RKO (cell line): Measurements from ENCODE around the gene PRKCA.
A peak's percentile ranks its signal among the peaks of the same experiment; 100 is the strongest.
"Not testable (repeated sequence)": the region's sequence is repeated elsewhere in the genome, so short reads cannot be mapped to it uniquely, and the experiment has no call there.

Experiments used
- DNase-seq: peaks from one replicate; pipeline ENCODE4 v3.0.0-alpha.2; 2016; ENCODE audit warnings: low spot score

PRKCA gene

DNA sequence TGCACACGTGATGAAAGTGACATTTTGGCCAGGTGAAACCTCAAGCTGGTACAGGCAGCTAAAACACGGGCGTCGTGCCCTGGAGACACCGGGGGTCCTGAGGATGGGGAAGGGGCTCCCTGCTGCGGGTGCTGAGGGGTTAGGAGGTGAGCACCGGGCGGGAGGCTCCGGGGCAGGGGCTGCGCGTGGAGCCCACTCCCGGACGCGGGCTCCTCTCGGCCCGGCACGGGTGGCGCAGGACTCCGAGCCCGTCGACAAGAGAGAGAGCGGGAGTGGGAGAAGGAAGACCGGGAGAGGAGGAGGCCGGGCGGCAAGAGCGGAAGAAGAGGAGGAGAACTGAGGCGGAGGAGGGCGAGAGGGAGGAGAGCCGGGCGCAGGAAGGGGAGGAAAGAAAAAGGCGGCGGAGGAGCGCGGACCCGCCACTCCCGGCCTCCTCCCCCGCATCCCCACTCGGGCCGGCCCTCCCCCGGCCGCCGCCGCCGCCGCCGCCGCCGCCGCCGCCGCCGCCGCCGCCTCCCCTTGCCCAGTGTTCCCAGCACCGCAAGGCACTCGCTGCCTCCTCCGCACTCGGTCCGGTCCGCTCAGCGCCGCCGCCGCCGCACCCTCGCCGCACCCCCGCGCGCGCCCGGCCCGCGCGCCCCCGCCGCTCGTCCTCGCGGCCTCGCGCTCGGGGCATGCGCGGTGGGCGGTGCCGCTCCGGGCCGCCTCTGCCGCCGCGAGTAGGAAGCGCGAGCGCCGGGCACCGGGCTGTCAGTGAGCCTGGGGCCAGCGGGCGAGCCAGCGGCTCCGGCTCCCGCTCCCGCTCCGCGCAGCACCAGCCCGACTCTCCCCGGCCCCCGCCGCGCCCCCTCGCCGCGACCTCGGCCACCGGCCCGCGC is at the start of gene PRKCA:
TSS of gene PRKCA (plus strand) at position 750 of the 878 bp plus-strand sequence.
- DNase-seq, result peak; percentile 59

GRCh38 chr17:66253458-66253857 is 49.0 kb upstream of the PRKCA start:
- not testable (repeated sequence) for DNase-seq

DNA sequence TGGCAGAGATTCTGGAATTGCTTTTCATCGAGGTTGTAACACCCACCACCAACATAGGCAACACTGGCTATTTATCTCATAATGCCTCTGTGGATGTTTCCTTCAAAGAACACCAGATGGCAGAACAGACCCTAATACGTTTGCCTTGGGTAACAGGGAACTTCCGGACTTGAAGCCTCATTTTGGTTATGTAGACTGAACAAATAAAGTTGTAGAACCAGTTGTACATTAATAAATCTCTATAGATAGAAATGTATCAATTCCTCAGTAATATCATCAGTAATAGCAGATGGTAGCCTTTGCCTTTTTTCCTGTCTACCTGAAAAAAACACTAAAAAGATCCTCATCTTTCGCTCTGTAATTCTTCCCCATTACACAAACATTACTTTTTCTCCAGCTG is 47.3 kb upstream of the PRKCA start:
- DNase-seq, result peak; percentile 71

GRCh38 chr17:66255527-66255971 is 46.9 kb upstream of the PRKCA start:
- DNase-seq, result no peak

DNA sequence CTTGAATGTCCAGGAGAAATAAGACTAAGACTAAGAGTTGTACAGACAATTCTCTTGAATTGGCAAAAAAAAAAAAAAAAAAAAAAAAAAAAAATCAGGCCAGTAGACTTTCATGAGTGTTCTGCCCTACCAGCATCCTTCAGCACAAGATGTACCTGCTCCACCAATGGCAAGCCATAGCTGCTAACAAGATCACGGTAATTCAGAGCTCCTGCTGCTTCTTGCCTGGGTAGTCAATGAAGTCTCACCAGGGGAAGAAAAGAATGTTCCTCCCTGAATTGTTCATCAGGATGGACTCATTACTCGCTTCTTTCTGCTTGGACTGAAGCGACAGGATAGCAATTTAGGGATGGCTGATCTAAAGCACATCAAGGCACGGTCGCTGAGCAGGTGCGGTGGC is 42.1 kb upstream of the PRKCA start:
- DNase-seq, result no peak

GRCh38 chr17:66260688-66261087 is 41.7 kb upstream of the PRKCA start:
- DNase-seq, result no peak

GRCh38 chr17:66262767-66263166 is 39.6 kb upstream of the PRKCA start:
- DNase-seq, result no peak

DNA sequence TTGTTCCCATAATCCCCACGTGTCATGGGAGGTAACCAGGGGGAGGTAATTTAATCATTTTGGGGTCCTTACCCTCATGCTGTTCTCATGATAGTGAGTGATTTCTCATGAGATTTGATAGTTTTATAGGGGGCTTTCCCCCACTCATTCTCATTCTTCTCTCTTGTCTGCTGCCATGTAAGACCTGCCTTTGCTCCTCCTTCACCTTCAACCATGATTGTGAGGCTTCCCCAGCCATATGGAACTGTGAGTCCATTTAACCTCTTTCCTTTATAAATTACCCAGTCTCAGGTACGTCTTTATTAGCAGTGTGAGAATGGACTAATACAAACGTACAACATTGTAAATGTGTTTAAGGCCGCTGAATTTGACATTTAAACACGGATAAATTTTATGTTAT is 37.7 kb upstream of the PRKCA start:
- DNase-seq, result no peak

- no peak for DNase-seq
These were observed 34.0 kb upstream of the PRKCA start for GRCh38 chr17:66268247-66268927.

GRCh38 chr17:66270106-66270505 is 32.3 kb upstream of the PRKCA start:
- DNase-seq, result no peak

GRCh38 chr17:66271512-66271911 is 30.9 kb upstream of the PRKCA start:
- no peak for DNase-seq

DNA sequence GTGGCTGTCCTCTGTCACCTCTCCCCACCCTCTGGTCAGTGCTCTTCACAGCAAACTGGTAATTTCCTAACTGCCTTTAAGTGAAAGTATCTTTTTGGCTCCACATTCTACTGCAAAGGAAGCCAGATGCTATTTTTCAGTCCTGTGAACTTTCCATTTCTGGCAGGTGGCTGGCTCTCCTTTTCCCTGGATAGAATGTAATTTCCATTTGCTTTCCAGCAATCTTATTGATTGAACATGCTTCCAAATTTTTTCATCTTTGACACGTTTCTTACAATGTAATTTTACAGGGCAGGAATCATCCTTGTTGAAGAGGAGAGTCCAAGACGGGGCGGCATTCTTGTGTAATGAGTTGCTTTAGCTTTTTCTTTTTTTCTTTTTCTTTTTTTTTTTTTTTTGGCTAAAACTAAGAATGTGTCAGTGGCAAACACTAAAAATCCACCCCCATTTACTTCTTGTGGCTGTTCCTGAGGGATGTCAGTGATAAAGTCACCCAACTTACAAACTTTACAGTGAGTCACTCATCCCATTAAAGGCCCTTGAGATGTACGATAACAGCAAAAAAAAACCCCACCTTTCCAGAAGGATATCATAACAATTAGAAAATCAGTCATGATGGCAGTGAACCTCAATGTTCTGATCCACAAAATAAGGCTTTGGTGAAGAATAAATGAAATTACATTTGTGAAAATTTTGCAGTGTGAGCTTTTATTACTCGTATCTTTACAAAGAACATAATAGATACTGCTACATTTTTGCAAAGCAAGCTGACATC is 29.4 kb upstream of the PRKCA start:
- peak; percentile 83 for DNase-seq

DNA sequence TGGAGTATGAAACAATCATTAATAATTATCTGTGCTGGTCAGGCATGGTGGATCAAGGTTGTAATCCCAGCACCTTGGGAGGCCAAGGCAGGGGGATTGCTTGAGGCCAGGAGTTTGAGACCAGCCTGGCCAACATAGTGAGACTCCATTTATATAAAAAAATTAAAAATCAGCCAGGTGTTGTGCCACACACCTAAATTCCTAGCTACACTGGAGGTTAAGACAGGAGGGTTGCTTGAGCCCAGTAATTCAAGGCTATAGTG is 28.9 kb upstream of the PRKCA start:
- DNase-seq, result no peak

DNA sequence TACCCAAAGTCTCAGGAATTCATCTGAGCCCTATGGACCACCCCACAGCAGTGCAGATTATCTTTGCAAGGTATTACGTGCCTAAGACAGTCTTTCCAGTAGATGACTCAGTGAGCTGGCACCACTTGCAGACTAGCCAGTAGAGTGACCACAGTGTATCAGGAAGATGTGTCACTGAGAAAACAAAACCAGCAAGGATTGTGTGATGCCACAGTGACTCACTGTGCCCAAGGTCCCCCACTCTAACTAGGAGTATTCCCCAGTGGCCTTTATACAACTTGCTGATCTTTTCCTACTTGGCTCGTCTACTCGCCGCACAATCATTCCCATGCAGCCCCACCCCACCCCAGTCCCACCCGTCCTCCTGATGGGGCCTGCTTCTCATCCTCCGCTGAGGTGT is 26.8 kb upstream of the PRKCA start:
- peak; percentile 98 for DNase-seq

- DNase-seq, result no peak
These were observed 26.0 kb upstream of the PRKCA start for GRCh38 chr17:66276328-66276937.

DNA sequence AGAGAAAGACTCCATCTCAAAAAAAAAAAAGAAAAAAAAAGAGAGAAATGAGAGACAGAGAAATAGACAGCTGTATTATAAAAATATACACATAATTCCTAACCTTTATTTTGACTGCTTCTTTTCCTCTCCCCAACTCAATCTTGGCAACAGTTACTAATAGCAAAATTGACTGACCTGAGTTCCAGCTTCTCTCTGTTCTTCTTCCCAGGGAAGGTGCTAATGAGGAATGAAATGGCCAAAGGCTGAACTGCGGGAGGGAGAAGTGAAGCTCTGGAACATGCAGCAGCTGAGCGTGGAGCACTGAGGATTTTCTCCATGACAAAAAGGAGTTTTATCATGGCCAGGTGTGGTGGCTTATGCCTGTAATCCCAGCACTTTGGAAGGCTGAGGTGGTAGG is 25.2 kb upstream of the PRKCA start:
- DNase-seq, result no peak

- DNase-seq, result no peak
These were observed 20.6 kb upstream of the PRKCA start for GRCh38 chr17:66281661-66282369.

DNA sequence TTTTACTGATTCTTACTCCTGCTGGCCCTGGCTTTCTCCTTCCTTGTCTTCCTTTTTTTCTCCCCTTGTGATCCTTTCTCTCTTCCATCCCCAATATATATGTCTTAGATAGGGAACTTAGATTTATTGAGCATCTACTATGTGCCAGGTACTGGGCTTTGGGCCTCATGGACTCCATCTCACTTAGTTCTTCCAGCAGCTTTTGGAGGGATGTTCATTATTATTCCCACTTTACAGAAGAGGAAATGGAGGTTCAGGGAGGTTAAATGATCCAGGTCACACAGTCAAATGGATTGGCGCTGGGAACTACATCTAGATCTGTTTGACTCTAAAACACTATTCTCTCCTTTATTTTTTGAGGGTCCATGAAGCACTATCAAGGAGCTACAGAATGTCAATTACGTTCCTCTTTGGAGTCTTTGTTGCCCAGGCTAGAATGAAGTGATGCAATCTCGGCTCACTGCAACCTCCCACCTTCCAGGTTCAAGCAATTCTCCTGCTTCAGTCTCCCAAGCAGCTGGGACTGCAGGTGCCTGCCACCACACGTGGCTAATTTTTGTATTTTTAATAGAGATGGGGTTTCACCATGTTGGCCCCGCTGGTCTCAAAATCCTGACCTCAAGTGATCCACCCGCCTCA is 19.0 kb upstream of the PRKCA start:
- no peak for DNase-seq

GRCh38 chr17:66283971-66284370 is 18.4 kb upstream of the PRKCA start:
- DNase-seq, result no peak

- no peak for DNase-seq
These were observed 17.3 kb upstream of the PRKCA start for GRCh38 chr17:66285149-66285548.

- DNase-seq, result no peak
These were observed 14.5 kb upstream of the PRKCA start for GRCh38 chr17:66287911-66288310.
